Measurements from ENCODE around the gene GCGR.

The GCGR gene

GRCh38 chr17:81803728-81804558 is at the start of gene GCGR:
Gene GCGR, plus strand, starts transcription at chr17:81804150. Its CDS starts 4,869 bp downstream, at chr17:81809019.
- DNase-seq (ENCODE audit: low read depth) = no peak
- no peak for TF ChIP-seq CTCF (IDR thresholded peaks at IDR 0.05; ENCODE audit: insufficient read depth, low read depth, low read length, missing control alignments)
- H3K4me3 ChIP-seq (ENCODE audit: low read length) = no peak within 1 kb of the TSS

GRCh38 chr17:81792675-81793615 is 11.0 kb upstream of the GCGR start:
- no peak for DNase-seq (ENCODE audit: low read depth)
- no peak overlapping the region for H3K4me3 ChIP-seq (ENCODE audit: low read length)
- no peak for TF ChIP-seq CTCF (IDR thresholded peaks at IDR 0.05; ENCODE audit: insufficient read depth, low read depth, low read length, missing control alignments)

- TF ChIP-seq CTCF (IDR thresholded peaks at IDR 0.05; ENCODE audit: insufficient read depth, low read depth, low read length, missing control alignments) = no peak
- DNase-seq (ENCODE audit: low read depth) = no peak
- no peak overlapping the region for H3K4me3 ChIP-seq (ENCODE audit: low read length)
These were observed 9.9 kb upstream of the GCGR start for GRCh38 chr17:81794074-81794476.

GRCh38 chr17:81794509-81794908 is 9.4 kb upstream of the GCGR start:
- DNase-seq (ENCODE audit: low read depth) = no peak
- no peak overlapping the region for H3K4me3 ChIP-seq (ENCODE audit: low read length)
- no peak for TF ChIP-seq CTCF (IDR thresholded peaks at IDR 0.05; ENCODE audit: insufficient read depth, low read depth, low read length, missing control alignments)

GRCh38 chr17:81801327-81801726 is 2.6 kb upstream of the GCGR start:
- no peak overlapping the region for H3K4me3 ChIP-seq (ENCODE audit: low read length)
- DNase-seq (ENCODE audit: low read depth) = no peak
- TF ChIP-seq CTCF (IDR thresholded peaks at IDR 0.05; ENCODE audit: insufficient read depth, low read depth, low read length, missing control alignments) = no peak

GRCh38 chr17:81802048-81802758 is 1.7 kb upstream of the GCGR start:
- no peak overlapping the region for H3K4me3 ChIP-seq (ENCODE audit: low read length)
- TF ChIP-seq CTCF (IDR thresholded peaks at IDR 0.05; ENCODE audit: insufficient read depth, low read depth, low read length, missing control alignments) = no peak
- no peak for DNase-seq (ENCODE audit: low read depth)

Data from epithelial cell of esophagus (primary cell).